ENCODE data around the gene FBXO34.
"Not testable (repeated sequence)": the region's sequence is repeated elsewhere in the genome, so short reads cannot be mapped to it uniquely, and the experiment has no call there.

FBXO34 gene

DNA sequence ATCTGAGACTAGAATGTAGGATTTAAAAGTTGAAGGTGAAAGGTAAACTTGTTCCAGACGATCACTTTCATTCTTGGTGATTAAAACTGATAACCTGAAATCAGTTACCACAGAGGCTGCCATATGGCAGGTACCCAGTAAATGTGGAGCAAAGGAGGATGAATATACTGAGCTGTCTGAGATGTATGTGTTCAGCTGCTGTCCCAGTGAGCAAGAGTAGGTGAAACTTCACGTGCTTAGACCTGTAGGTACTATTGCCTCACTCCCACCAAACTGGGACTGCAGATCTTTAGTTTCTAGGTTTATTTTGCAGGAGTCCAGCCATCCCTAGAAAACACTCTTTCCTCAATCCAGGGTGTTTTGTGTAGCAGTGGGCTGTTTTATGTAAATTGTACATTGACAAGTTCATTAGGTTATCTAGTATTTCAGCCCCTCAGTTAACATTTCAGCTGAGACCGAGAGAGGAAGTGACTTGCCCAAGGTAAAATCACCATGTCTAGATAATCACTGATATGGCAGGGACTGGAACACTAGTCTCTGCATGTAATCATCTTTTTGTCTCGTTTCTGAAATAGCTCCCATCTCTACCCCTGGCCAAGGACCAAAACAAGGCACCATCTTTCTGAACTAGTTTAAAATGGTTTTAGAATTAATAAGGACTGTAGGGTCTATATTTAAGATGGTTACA is 77.7 kb downstream of the FBXO34 start:
- no peak for DNase-seq (ENCODE audit: low spot score)

- no peak for DNase-seq (ENCODE audit: low spot score)
Observed at GRCh38 chr14:55349565-55349964, 78.3 kb downstream of the FBXO34 start.

DNA sequence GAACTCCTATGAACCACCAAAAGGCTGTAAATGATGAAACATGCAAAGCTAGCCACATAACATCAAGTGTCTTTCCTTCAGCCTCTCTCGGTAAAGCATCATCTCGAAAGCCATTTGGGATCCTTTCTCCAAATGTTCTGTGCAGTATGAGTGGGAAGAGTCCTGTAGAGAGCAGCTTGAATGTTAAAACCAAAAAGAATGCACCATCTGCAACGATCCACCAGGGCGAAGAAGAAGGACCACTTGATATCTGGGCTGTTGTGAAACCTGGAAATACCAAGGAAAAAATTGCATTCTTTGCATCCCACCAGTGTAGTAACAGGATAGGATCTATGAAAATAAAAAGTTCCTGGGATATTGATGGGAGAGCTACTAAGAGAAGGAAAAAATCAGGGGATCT is 79.2 kb downstream of the FBXO34 start:
- DNase-seq (ENCODE audit: low spot score): no peak

DNA sequence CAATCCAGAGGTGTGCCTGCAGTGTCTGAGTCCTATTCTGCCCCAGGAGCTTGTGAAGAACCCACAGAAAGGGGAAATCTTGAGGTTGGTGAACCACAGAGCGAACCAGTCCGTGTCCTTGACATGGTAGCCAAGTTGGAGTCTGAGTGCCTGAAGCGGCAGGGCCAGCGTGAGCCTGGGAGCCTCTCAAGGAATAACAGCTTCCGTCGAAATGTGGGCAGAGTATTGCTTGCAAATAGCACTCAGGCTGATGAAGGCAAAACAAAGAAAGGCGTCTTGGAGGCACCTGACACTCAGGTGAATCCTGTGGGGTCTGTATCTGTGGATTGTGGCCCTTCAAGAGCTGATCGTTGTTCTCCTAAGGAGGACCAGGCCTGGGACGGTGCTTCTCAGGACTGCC is 79.9 kb downstream of the FBXO34 start:
- no peak for DNase-seq (ENCODE audit: low spot score)

- no peak for DNase-seq (ENCODE audit: low spot score)
Observed at GRCh38 chr14:55352201-55352600, 81.0 kb downstream of the FBXO34 start.

GRCh38 chr14:55353686-55354467 is 82.7 kb downstream of the FBXO34 start:
- no peak for DNase-seq (ENCODE audit: low spot score)

GRCh38 chr14:55354500-55354899 is 83.3 kb downstream of the FBXO34 start:
- DNase-seq (ENCODE audit: low spot score): peak; percentile 16

- no peak for DNase-seq (ENCODE audit: low spot score)
Observed at GRCh38 chr14:55355922-55356321, 84.7 kb downstream of the FBXO34 start.

DNA sequence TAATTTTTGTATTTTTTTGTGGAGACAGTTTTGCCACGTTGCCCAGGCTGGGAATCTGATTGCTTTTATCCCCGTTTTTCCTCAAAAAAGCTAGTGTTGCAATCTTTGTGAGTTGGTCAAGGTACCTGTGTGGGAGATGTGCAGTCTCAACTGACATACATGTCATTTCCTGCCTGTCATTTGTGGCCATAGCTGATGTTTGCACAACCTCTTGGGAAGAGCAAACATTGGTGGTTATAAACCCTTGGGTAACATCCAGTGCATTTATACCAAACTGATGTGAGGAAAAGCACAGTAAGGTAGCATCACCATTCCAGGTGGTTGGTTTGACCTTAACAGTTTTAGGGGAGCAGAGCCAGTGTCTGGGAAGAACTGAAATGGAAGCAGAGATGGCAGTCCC is 85.7 kb downstream of the FBXO34 start:
- DNase-seq (ENCODE audit: low spot score): no peak

- no peak for DNase-seq (ENCODE audit: low spot score)
Observed at GRCh38 chr14:55359307-55359706, 88.1 kb downstream of the FBXO34 start.

GRCh38 chr14:55361190-55361589 is 90.0 kb downstream of the FBXO34 start:
- no peak for DNase-seq (ENCODE audit: low spot score)

GRCh38 chr14:55366271-55366670 is 95.0 kb downstream of the FBXO34 start:
- DNase-seq (ENCODE audit: low spot score): no peak

GRCh38 chr14:55370883-55371455 is 99.7 kb downstream of the FBXO34 start:
- DNase-seq (ENCODE audit: low spot score): no peak

DNA sequence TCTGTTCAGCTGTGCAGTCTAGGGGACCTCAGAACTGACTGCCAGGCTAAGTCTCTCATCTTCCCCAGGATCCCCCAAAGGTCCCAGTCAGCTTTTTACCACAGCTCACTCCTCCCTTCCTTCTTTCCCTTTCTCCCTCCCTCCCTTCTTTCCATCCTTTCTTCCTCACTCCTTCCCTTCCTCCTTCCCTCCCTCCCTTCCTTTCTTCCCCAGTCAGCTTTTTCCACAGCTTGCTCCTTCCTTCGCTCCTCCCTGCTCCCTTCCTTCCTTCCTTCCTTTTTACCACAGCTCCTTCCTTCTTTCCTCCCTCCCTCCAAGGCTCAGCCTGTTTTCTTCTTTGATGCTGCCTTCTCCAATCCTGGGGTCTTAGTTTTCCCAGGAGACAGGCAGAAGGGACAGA is 101.2 kb downstream of the FBXO34 start:
- no peak for DNase-seq (ENCODE audit: low spot score)

DNA sequence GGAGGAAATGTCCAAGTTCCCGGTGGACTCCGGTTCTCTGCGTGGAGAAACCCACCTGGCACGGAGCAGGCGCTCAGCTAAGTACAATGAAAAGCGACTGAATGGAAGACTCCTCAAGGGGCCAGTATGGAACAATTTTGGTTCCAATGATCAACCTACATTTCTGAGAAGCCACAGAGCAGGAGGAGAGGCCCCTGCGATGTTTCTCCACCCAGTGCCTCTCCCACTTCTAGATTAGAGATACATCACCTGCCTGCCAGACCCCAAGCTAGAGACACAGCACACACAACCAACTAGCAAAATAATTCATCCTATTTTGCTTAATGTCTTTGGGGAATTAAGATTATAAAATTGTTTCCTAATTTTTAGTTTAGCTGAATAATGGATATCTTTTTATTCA is 101.6 kb downstream of the FBXO34 start:
- DNase-seq (ENCODE audit: low spot score): no peak

- peak; percentile 47 for DNase-seq (ENCODE audit: low spot score)
Observed at GRCh38 chr14:55373784-55374705, 102.8 kb downstream of the FBXO34 start.

- no peak for DNase-seq (ENCODE audit: low spot score)
Observed at GRCh38 chr14:55374771-55375170, 103.5 kb downstream of the FBXO34 start.

GRCh38 chr14:55377236-55377635 is 106.0 kb downstream of the FBXO34 start:
- DNase-seq (ENCODE audit: low spot score): no peak

GRCh38 chr14:55381040-55381439 is 109.8 kb downstream of the FBXO34 start:
- DNase-seq (ENCODE audit: low spot score): no peak

- no peak for DNase-seq (ENCODE audit: low spot score)
Observed at GRCh38 chr14:55381561-55381960, 110.3 kb downstream of the FBXO34 start.

GRCh38 chr14:55382483-55382882 is 111.3 kb downstream of the FBXO34 start:
- no peak for DNase-seq (ENCODE audit: low spot score)

GRCh38 chr14:55383056-55383466 is 111.8 kb downstream of the FBXO34 start:
- not testable (repeated sequence) for DNase-seq (ENCODE audit: low spot score)
